Ramos (cell line): ENCODE measurements around the gene OLA1.

Experiments
- in situ Hi-C: fragments of 300-500 bp; cut with MboI; formaldehyde crosslinking; loops from one replicate; pipeline ENCODE4 v1.14.3; 2022; ENCODE audit warnings: low sequenced_read_pairs; ENCODE audit not compliant: unreplicated experiment

OLA1 gene

DNA sequence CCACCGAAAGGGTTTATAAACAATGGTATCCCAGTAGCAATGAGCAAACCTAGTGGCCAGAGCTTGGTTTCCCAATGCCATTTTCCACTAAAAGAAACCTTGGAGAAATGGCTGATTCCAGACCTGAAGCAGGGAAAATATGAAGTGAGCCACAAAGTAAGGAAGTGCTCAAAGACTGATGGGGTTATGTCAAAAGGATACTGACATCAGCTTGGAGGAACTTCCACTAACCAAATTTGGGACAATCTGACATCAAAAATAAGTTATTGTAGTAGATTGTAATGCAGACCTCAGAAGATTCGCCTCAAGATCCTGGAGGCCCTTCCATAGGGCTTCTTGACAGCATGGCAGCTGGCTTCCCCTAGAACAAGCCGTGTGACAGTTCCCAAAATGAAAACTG, 203.8 kb downstream of the OLA1 start:
- in situ Hi-C loops: loop anchor here (25.0 kb wide), 2 partner anchors 282 to 632 kb away; no protein-coding TSS in a partner anchor

GRCh38 chr2:174040417-174040701, 208.0 kb downstream of the OLA1 start:
- in situ Hi-C loops: loop anchor here (25.0 kb wide), 2 partner anchors 278 to 628 kb away; no protein-coding TSS in a partner anchor

DNA sequence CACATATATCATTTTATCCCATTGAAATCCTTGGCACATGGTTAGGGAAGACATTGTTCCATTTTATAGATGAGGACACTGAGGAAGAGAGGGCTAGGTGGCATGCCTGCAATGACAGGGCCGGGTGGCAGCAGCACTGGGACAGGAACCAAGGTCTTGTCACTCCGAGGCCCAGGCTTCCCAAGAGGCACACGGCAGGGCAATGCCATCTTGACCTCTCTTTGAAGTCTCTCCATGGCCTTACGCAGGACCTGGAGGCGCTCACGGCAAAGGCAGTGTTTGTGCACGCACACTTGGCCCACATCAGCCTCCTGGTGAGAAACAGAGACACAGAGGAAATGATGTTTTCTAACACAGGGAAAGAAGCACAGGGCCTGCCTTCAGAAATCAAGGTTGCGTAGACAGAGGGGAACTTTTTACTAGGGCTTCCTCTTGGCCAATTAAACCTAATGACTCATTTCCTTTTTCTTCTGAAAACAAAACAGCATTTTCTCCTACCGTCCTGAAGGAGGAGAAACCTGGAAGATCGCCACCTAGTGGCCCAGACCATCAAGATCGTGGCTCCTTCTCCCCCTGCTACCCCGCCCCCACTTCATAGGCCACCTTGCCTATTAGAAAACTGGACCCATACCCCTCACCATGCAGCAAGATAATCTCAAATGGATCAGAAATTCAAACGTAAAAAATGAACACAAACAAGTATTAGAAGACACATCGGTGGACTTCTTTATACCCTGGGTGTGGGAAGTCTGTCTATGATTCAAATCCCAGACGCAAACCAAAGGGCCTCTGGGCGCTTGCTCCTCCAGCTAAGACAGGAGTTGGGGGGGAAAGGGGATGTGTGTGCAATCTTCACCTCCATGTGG, 208.5 kb downstream of the OLA1 start:
- in situ Hi-C loops: loop anchor here (25.0 kb wide), 2 partner anchors 277 to 627 kb away; no protein-coding TSS in a partner anchor

GRCh38 chr2:174038462-174038861, 209.9 kb downstream of the OLA1 start:
- in situ Hi-C loops: loop anchor here (25.0 kb wide), 2 partner anchors 276 to 626 kb away; no protein-coding TSS in a partner anchor

- in situ Hi-C loops: loop anchor here (25.0 kb wide), 2 partner anchors 275 to 625 kb away; no protein-coding TSS in a partner anchor
Observed at GRCh38 chr2:174036825-174037224, 211.5 kb downstream of the OLA1 start.

DNA sequence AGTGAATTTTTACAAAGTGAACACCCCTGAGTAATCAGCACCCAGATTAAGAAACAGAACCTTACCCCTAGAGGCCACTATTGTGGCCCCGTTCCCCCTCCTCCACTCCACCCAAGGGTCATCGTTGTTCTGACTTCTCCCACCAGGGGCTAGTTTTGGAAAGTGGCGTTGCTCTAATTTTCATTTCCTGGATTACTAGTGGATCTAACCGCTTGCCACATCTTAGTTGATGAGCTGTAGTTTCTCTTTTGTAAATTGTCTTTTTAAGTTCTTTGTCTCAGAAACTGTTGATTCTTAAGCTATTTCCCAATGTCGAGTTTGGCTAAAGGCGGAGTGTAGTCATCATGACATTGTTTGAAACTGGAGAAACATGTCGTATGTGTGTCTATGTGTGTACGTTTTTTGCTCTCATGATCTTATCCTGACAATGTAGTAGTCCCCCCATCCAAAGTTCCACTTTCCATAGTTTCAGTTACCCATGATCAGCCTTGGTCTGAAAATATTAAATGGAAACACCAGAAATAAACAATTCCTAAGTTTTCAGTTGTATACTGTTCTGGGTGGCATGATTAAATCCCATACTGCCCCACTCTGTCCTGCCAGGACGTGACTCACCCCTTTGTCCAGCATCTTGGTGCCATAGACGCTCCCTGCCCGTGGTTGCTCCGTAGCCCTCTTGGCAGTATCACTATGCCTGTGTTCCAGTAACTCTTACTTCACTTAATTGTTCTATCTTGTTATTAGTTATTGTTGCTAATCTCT, 212.2 kb downstream of the OLA1 start:
- in situ Hi-C loops: loop anchor here (25.0 kb wide), 2 partner anchors 274 to 624 kb away; no protein-coding TSS in a partner anchor

GRCh38 chr2:174035117-174035635, 213.2 kb downstream of the OLA1 start:
- in situ Hi-C loops: loop anchor here (25.0 kb wide), 2 partner anchors 273 to 623 kb away; no protein-coding TSS in a partner anchor

DNA sequence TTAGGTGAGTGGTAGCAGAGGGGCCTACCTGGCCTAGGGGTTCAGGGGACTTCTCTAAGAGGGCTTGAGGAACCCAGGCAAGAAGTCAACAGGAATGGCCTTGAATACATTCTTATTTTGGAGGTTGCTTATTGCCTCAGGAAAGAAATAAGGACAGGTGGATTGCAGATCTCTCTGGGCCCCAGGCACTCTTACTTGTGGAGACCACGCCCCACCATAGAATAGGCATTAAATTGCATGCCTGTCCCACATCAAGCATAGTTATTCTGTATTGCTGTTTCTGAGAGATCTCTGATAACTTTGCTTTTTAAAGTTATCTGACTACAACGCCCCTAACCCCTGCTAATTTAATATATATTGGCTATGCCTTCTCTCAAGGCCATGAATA, 215.2 kb downstream of the OLA1 start:
- in situ Hi-C loops: loop anchor here (25.0 kb wide), 2 partner anchors 271 to 621 kb away; no protein-coding TSS in a partner anchor

DNA sequence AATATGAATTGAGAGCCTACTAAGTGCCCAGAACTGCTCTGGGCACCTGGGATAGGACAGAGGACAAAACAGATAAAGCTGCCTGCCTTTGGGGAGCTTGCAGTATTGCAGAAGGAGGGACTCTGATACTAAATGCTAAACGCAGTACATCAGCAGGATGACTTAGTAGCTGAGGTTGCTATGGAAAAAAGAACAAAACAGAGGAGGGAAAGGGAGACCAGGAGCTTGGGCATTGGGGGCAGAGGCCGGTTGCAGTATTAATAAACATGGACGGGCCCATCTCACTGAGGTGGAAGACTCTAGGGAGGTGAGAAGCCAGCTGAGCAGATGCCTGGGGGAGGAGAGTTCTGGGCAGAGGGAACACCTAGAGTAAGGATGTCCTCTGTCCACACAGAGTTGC, 217.1 kb downstream of the OLA1 start:
- in situ Hi-C loops: loop anchor here (25.0 kb wide), 2 partner anchors 269 to 619 kb away; no protein-coding TSS in a partner anchor

GRCh38 chr2:174028935-174029334, 219.4 kb downstream of the OLA1 start:
- in situ Hi-C loops: loop anchor here (25.0 kb wide), 2 partner anchors 267 to 617 kb away; no protein-coding TSS in a partner anchor

DNA sequence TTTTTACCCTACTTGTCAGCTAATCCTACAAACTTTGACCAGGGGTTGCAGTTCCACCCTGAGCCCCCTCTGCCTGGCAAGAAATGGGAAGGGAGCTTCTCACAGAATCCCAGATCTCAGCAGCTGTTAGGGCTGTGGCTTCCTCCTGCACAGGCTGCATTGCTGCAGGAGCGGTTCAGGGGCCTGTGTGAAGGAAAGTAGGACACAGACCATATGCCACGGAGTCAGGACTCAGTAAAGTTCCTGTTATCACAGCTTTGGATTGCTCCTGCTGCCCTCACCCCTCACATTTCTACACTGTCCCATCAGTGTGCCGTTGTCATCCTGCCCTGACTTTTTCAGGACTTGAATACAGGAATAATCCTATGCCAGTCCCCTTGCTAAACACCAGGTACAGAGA, 220.4 kb downstream of the OLA1 start:
- in situ Hi-C loops: loop anchor here (25.0 kb wide), 2 partner anchors 266 to 616 kb away; no protein-coding TSS in a partner anchor

DNA sequence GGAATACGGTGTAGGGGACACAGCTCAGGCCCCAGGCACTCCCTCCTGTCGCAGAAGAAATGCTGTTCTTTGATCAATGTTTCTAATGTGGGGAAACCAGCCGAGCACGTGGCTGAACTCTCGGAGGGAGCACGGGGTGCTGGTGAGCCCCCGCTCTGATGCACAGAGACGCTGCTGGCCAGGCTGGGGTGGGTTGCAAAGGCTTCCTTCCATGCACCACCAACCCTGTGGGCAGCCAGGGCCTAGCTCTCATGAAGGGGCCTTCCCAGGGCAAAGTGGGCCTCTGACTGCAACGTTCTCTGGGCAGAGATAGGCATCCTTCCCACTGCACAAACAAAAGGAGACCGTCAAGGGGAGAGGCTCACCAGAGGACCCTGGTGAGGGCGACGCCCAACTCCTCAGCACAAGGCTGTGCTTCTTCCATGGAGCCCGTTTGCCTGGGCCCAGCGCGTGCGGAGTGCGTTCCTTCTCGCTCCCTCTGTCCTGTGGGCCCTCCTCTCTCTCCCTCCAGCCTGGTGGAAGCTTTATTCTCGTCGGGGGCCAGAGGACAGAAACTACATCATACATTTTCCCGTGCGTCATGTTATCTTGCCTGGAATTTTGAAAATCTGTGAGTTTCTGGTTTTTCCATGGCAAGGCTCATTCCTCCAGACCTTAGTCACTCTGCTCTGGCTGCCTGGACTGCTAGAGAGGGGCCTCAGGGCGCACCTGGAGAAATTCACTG, 222.0 kb downstream of the OLA1 start:
- in situ Hi-C loops: loop anchor here (25.0 kb wide), 2 partner anchors 264 to 614 kb away; no protein-coding TSS in a partner anchor

DNA sequence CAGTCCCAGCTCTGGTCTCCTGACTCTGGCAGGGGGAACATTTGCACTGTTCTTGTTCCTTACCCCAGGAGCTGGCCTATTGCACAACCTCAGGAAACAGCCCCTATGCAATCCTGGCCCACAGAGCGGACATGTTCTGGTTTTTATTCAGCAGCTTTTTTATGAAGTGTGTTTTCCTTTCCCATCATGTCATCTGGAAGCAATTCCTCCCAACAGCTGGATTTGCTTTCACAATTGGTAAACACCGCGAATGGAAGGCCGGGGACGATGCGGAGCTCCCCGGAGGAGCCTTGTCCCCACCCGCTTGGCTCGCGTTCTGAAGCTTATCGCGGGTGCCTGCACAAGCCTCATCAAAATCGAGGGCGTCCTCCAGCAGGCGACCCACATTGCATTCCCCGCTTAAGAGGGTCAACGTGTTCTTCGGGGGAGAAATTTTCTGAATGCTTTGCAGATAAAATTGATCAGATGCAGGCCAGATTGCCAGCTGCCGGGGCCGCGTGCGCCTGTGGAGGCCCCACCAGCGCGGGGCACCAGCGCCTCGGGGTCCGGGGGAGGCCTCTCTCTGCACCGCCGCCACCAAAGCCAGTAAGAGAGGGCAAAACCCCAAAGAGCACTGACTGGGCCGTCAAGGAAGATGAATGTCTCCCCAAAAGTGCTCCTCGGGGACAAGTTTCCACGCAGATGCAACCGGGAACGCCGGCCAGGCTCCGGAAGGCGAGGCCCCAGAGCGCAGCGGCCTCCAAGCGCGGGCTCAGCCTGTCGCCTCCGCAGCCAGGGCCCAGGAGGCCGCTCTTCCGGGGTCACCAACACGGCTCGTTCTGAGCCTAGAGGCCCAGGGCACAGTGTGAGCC, 222.8 kb downstream of the OLA1 start:
- in situ Hi-C loops: loop anchor here (25.0 kb wide), 2 partner anchors 263 to 613 kb away; no protein-coding TSS in a partner anchor

- in situ Hi-C loops: loop anchor here (25.0 kb wide), 2 partner anchors 262 to 612 kb away; no protein-coding TSS in a partner anchor
Observed at GRCh38 chr2:174024524-174025270, 223.6 kb downstream of the OLA1 start.

GRCh38 chr2:174023591-174024523, 224.5 kb downstream of the OLA1 start:
- in situ Hi-C loops: no loop called here
